HEK293 (cell line): Measurements from ENCODE around the gene DYNLT4.
A peak's percentile ranks its signal among the peaks of the same experiment; 100 is the strongest.

Experiments
- CTCF ChIA-PET: fragments of 350-600 bp; formaldehyde crosslinking; extraction: SDS; loops from one replicate; lab custom pipeline; 2021; ENCODE audit warnings: antibody characterized with exemption; lab: Yijun Ruan, JAX
- POLR2A ChIA-PET: fragments of 300-600 bp; formaldehyde crosslinking; extraction: SDS; loops from one replicate; lab custom pipeline; 2020; ENCODE audit warnings: antibody characterized with exemption, inconsistent platforms; lab: Yijun Ruan, JAX
- H3K27ac ChIP-seq: fragments of 200-500 bp; sonication (Bioruptor generic); 2 replicates; pipeline ENCODE4 v1.5.1; 2014; ENCODE audit warnings: low read depth, low read length, control low read depth, inconsistent platforms; ENCODE audit errors: extremely low read depth
- H3K36me3 ChIP-seq, 2 experiments: fragments of 200-500 bp in 1 of 2; sonication (Bioruptor generic) in 1 of 2; 1 replicate in 1 of 2; 2 replicates in 1 of 2; pipeline ENCODE4 v1.5.1; 2014 to 2017; ENCODE audit warnings: inconsistent platforms in 2 of 2, low read length in 2 of 2; ENCODE audit not compliant: control insufficient read depth in 2 of 2, insufficient read depth in 1 of 2
- H3K4me1 ChIP-seq: fragments of 200-500 bp; sonication (Bioruptor generic); 2 replicates; pipeline ENCODE4 v1.5.1; 2014; ENCODE audit warnings: mild to moderate bottlenecking, low read length, inconsistent platforms; ENCODE audit not compliant: control insufficient read depth, insufficient read depth
- H3K4me3 ChIP-seq: 2 replicates; pipeline ENCODE4 v1.5.1; 2011; ENCODE audit warnings: low read depth, mild to moderate bottlenecking, control low read depth, low read length, moderate library complexity
- H3K9me3 ChIP-seq: fragments of 200-500 bp; sonication (Bioruptor generic); 2 replicates; pipeline ENCODE4 v1.5.1; 2014; ENCODE audit warnings: low read depth, low read length, inconsistent platforms; ENCODE audit not compliant: control insufficient read depth, insufficient read depth
- OSR2 ChIP-seq: fragments of 450-650 bp; formaldehyde crosslinking; IDR thresholded peaks from 2 replicates; pipeline ENCODE4 v1.5.1; 2016; ENCODE audit warnings: missing biosample characterization, missing genetic modification characterization
- YY1 ChIP-seq: fragments of 450-650 bp; formaldehyde crosslinking; IDR thresholded peaks from 2 replicates; pipeline ENCODE4 v1.5.1; 2018; ENCODE audit warnings: missing biosample characterization, missing genetic modification characterization
- ZBTB11 ChIP-seq: fragments of 450-650 bp; formaldehyde crosslinking; conservative IDR thresholded peaks from 2 replicates; pipeline ENCODE4 v1.5.1; 2016; ENCODE audit warnings: low read depth, missing biosample characterization, missing genetic modification characterization
- ZNF26 ChIP-seq: fragments of 450-650 bp; formaldehyde crosslinking; IDR thresholded peaks from 2 replicates; pipeline ENCODE4 v1.5.1; 2016; ENCODE audit warnings: missing biosample characterization, missing genetic modification characterization
- ZNF302 ChIP-seq: fragments of 450-650 bp; formaldehyde crosslinking; IDR thresholded peaks from 2 replicates; pipeline ENCODE4 v1.5.1; 2016; ENCODE audit warnings: missing biosample characterization, missing genetic modification characterization, low read depth
- ZNF354C ChIP-seq: fragments of 450-650 bp; formaldehyde crosslinking; IDR thresholded peaks from 2 replicates; pipeline ENCODE4 v1.5.1; 2016; ENCODE audit warnings: missing biosample characterization, missing genetic modification characterization, low read depth, borderline replicate concordance
- ZNF37A ChIP-seq: fragments of 450-650 bp; IDR thresholded peaks from 2 replicates; pipeline ENCODE4 v1.5.1; 2018; ENCODE audit warnings: missing biosample characterization, missing genetic modification characterization
- ZNF473 ChIP-seq: fragments of 450-650 bp; formaldehyde crosslinking; IDR thresholded peaks from 2 replicates; pipeline ENCODE4 v1.5.1; 2017; ENCODE audit warnings: missing biosample characterization, missing genetic modification characterization
- ZNF585B ChIP-seq: fragments of 450-650 bp; formaldehyde crosslinking; IDR thresholded peaks from 2 replicates; pipeline ENCODE4 v1.5.1; 2016; ENCODE audit warnings: missing biosample characterization, missing genetic modification characterization
- ZNF626 ChIP-seq: fragments of 450-650 bp; sonication (Bioruptor Pico); formaldehyde crosslinking; IDR thresholded peaks from 2 replicates; pipeline ENCODE4 v1.5.1; 2018; ENCODE audit warnings: missing biosample characterization, missing genetic modification characterization, inconsistent platforms
- ZNF639 ChIP-seq: fragments of 450-650 bp; formaldehyde crosslinking; IDR thresholded peaks from 2 replicates; pipeline ENCODE4 v1.5.1; 2016; ENCODE audit warnings: missing biosample characterization, missing genetic modification characterization
- ZNF707 ChIP-seq: fragments of 450-650 bp; formaldehyde crosslinking; IDR thresholded peaks from 2 replicates; pipeline ENCODE4 v1.5.1; 2016; ENCODE audit warnings: missing biosample characterization, missing genetic modification characterization
- TF ChIP-seq, protein P1 (sequence below): fragments of 450-650 bp; formaldehyde crosslinking; IDR thresholded peaks from 2 replicates; pipeline ENCODE4 v1.5.1; 2016; ENCODE audit warnings: missing biosample characterization, missing genetic modification characterization

DYNLT4 gene

DNA sequence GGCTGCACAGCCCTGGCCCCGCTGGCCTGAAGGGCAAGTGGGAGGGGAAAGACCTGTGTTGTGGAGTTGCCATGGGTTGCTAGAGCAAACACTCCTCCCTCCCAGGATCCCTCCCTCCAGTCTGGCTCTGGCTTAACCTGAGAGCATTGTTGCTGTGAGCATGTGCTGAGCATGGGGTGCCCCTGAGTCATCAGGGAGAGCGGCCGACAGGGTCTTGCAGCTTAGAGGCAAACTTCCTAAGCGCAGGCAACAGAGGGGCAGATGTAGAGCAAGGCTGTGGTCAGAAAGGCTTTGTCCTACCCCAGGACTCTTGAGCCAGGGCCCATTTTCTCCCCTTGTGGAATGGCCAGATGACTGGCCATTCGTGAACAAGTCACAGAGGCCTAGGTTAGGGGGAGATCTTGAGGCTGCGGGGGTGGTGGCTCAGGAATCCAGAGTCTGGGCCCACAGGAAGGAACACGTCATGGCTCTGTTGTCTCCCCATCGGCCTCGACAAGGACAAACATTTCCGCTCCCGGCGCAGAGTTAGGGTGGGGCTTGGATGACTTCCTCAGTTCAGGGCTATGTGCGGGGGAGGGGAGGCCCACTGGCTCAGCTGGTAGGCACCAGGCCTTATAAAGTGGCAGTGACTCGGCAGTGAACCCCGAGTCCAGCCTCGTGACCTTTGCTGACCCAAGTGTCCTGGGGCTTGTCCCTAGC is 362 bp upstream of the DYNLT4 start (continued):
- TF ChIP-seq ZNF26 (tag by site-specific recombination) = no peak
- TF ChIP-seq ZNF354C (tag by site-specific recombination) = no peak
- TF ChIP-seq ZNF626 = no peak
- TF ChIP-seq, all 188 proteins: peak for 43

DNA sequence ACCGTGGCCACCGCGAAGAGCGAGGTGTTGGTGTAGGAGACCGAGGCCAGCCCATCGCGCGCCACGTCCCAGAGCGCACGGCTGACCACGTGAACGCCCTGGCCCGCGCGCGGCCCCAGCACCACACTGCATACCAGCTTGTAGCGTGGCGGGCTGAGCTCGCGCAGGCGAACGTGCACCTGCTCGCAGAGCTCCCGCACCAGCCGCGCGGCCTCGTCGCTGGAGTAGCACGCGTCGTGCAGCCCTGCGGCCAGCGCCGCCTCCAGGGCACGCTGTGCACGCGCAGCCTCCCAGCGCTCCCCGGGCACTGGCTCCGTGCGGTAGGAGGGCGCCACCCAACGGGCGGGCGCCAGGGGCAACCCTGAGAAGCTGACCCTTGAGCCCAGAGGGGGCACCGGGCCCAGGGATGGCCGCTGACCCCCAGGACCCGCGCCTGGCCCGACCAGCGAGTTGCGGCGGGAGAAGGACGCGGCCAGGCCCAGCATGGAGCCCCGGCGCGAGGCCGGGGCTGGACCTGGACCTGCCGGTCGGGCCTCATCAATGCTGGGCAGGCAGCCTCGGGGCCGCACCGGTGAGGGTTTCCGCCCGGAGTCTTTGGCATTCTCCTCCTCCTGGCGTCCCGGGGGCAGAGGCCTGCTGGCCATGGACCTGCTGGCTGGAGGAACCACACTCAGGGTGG is 987 bp downstream of the DYNLT4 start:
- Histone ChIP-seq H3K9me3 (no peaks in the 10 kb centered on the region), H3K4me1 (peaks cover 19% of the 10 kb centered on the region), H3K36me3 (peaks cover 0 to 59% of the 10 kb centered on the region in 2 experiments; a peak in 1 of 3 replicates), H3K27ac (peak overlapping the region; percentile 72; the same call in 1 of the 2 replicates), H3K4me3 (no peak overlapping the region)
- ChIA-PET CTCF (interaction anchor here (0.6 kb wide), 1 partner anchor 39 kb away, joined by 3 read pairs; no protein-coding TSS in a partner anchor), POLR2A (interaction anchor here (0.5 to 4.0 kb wide), 4 partner anchors 13 to 76 kb away, joined by 3 to 84 read pairs (median 4); partner anchors contain the start of gene RPS8)
- no peak for TF ChIP-seq ZNF473 (tag by site-specific recombination)
- TF ChIP-seq ZNF26 (tag by site-specific recombination) = no peak
- no peak for TF ChIP-seq ZNF707

DNA sequence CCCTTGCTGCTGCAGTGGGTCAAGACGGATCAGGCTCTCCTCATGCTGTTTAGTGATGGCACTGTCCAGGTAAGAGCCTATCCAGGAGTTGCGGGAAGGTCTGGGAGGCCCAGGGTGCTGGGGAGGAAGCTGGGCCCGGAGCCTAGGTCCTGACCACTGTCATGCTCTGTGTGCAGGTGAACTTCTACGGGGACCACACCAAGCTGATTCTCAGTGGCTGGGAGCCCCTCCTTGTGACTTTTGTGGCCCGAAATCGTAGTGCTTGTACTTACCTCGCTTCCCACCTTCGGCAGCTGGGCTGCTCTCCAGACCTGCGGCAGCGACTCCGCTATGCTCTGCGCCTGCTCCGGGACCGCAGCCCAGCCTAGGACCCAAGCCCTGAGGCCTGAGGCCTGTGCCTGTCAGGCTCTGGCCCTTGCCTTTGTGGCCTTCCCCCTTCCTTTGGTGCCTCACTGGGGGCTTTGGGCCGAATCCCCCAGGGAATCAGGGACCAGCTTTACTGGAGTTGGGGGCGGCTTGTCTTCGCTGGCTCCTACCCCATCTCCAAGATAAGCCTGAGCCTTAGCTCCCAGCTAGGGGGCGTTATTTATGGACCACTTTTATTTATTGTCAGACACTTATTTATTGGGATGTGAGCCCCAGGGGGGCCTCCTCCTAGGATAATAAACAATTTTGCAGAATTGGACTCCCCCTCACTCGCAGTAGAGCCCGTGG is 1.7 kb downstream of the DYNLT4 start:
- H3K4me1 ChIP-seq = peaks cover 19% of the 10 kb centered on the region
- TF ChIP-seq YY1 (tag by site-specific recombination) = no peak
- TF ChIP-seq ZBTB11 (tag by site-specific recombination) = no peak
- no peak for TF ChIP-seq ZNF37A (tag by site-specific recombination)
- no peak for TF ChIP-seq ZNF639 (tag by site-specific recombination)
- TF ChIP-seq OSR2 (tag by site-specific recombination) = no peak
- TF ChIP-seq, protein P1, sequence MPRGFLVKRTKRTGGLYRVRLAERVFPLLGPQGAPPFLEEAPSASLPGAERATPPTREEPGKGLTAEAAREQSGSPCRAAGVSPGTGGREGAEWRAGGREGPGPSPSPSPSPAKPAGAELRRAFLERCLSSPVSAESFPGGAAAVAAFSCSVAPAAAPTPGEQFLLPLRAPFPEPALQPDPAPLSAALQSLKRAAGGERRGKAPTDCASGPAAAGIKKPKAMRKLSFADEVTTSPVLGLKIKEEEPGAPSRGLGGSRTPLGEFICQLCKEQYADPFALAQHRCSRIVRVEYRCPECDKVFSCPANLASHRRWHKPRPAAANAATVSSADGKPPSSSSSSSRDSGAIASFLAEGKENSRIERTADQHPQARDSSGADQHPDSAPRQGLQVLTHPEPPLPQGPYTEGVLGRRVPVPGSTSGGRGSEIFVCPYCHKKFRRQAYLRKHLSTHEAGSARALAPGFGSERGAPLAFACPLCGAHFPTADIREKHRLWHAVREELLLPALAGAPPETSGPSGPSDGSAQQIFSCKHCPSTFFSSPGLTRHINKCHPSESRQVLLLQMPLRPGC (tag by site-specific recombination) = no peak
- no peak for TF ChIP-seq ZNF26 (tag by site-specific recombination)
- no peak for TF ChIP-seq ZNF585B (tag by site-specific recombination)
- TF ChIP-seq ZNF302 = no peak
- TF ChIP-seq, all 188 proteins: peak for 0
- ChIA-PET POLR2A (interaction anchor here (1.2 kb wide), 1 partner anchor 14 kb away, joined by 4 read pairs; no protein-coding TSS in a partner anchor), CTCF (interaction anchor here (0.6 to 1.0 kb wide), 2 partner anchors 16 to 38 kb away, joined by 3 read pairs; no protein-coding TSS in a partner anchor)
- H3K27ac ChIP-seq = no peak overlapping the region
- peaks cover 0 to 56% of the 10 kb centered on the region in 2 experiments; a peak in 1 of 3 replicates for H3K36me3 ChIP-seq
- H3K4me3 ChIP-seq = no peak overlapping the region
- no peaks in the 10 kb centered on the region for H3K9me3 ChIP-seq
